OCI-LY3 (cell line): ENCODE results near the gene IL1RAP.

Experiments used
- CTCF ChIP-seq: fragments of 200-600, 300-600 bp; sonication (generic); IDR thresholded peaks from 2 replicates; pipeline ENCODE4 v1.5.1; 2014; ENCODE audit warnings: antibody characterized with exemption, low read length, low read depth
- EZH2phosphoT487 ChIP-seq: fragments of 200-600 bp; shearing (Covaris generic); IDR thresholded peaks from 2 replicates; pipeline ENCODE4 v1.6.1; 2018; ENCODE audit warnings: antibody characterized with exemption, mixed run types, low read depth

- TF ChIP-seq CTCF (no peak), EZH2phosphoT487 (no peak)
Measured at GRCh38 chr3:190626951-190627620, 113.2 kb downstream of the IL1RAP start.
